DOHH2 (cell line): ENCODE results near the gene CEL.

ENCODE experiments used
- H3F3A ChIP-seq: fragments of 200-600 bp; sonication (generic), shearing (Covaris generic); 2 replicates; pipeline ENCODE4 v1.6.0; 2016; ENCODE audit warnings: antibody characterized with exemption, mild to moderate bottlenecking; ENCODE audit not compliant: control insufficient read depth, insufficient read depth
- H3K27ac ChIP-seq: fragments of 200-600 bp; sonication (generic); 2 replicates; pipeline ENCODE4 v1.5.1; 2014; ENCODE audit warnings: low read depth, mild to moderate bottlenecking, low read length, moderate library complexity
- H3K27me3 ChIP-seq: fragments of 200-600 bp; sonication (generic); 2 replicates; pipeline ENCODE4 v1.6.1; 2014; ENCODE audit warnings: mild to moderate bottlenecking, low read length, mixed read lengths; ENCODE audit not compliant: control insufficient read depth
- H3K36me3 ChIP-seq: fragments of 200-600 bp; sonication (generic); 2 replicates; pipeline ENCODE4 v1.6.1; 2014; ENCODE audit warnings: mild to moderate bottlenecking, low read length, moderate library complexity, mixed read lengths; ENCODE audit not compliant: control insufficient read depth
- H3K4me1 ChIP-seq: fragments of 200-600 bp; sonication (generic); 2 replicates; pipeline ENCODE4 v1.6.1; 2014; ENCODE audit warnings: mild to moderate bottlenecking, low read length, mixed read lengths; ENCODE audit not compliant: control insufficient read depth
- H3K4me2 ChIP-seq: fragments of 200-600 bp; sonication (generic); 2 replicates; pipeline ENCODE4 v1.6.0; 2014; ENCODE audit warnings: mild to moderate bottlenecking, low read length, moderate library complexity
- H3K4me3 ChIP-seq: fragments of 200-600 bp; sonication (generic); 2 replicates; pipeline ENCODE4 v1.5.1; 2014; ENCODE audit warnings: mild to moderate bottlenecking, low read length, mixed read lengths
- H3K79me2 ChIP-seq: fragments of 200-600 bp; sonication (generic); 2 replicates; pipeline ENCODE4 v1.6.1; 2014; ENCODE audit warnings: mild to moderate bottlenecking, low read length, mixed read lengths; ENCODE audit not compliant: control insufficient read depth
- H3K9me2 ChIP-seq: fragments of 200-600 bp; sonication (generic); replicated peaks from 2 replicates; pipeline ENCODE4 v1.6.1; 2014; ENCODE audit warnings: mild to moderate bottlenecking, low read length, mixed read lengths; ENCODE audit not compliant: control insufficient read depth
- H3K9me3 ChIP-seq: fragments of 200-600 bp; sonication (generic); 2 replicates; pipeline ENCODE4 v1.6.1; 2014; ENCODE audit warnings: antibody characterized with exemption, low read length, mixed read lengths; ENCODE audit not compliant: control insufficient read depth, insufficient read depth
- H4K20me1 ChIP-seq: fragments of 200-600 bp; sonication (generic); 2 replicates; pipeline ENCODE4 v1.6.0; 2014; ENCODE audit warnings: low read depth, mild to moderate bottlenecking, antibody characterized with exemption, low read length, moderate library complexity; ENCODE audit not compliant: control insufficient read depth, insufficient read depth
- EZH2phosphoT487 ChIP-seq: fragments of 200-600 bp; sonication (generic); IDR thresholded peaks from 2 replicates; pipeline ENCODE4 v1.6.1; 2017; ENCODE audit warnings: borderline replicate concordance, mild to moderate bottlenecking, antibody characterized with exemption, low read length, moderate library complexity, mixed read lengths
- TF ChIP-seq, protein P1 (sequence below): fragments of 200-600 bp; sonication (generic); IDR thresholded peaks from one replicate; pipeline ENCODE4 v1.5.1; 2014; ENCODE audit warnings: antibody characterized with exemption, mild to moderate bottlenecking, low read depth, low read length; ENCODE audit not compliant: poor library complexity, severe bottlenecking

The CEL gene

DNA sequence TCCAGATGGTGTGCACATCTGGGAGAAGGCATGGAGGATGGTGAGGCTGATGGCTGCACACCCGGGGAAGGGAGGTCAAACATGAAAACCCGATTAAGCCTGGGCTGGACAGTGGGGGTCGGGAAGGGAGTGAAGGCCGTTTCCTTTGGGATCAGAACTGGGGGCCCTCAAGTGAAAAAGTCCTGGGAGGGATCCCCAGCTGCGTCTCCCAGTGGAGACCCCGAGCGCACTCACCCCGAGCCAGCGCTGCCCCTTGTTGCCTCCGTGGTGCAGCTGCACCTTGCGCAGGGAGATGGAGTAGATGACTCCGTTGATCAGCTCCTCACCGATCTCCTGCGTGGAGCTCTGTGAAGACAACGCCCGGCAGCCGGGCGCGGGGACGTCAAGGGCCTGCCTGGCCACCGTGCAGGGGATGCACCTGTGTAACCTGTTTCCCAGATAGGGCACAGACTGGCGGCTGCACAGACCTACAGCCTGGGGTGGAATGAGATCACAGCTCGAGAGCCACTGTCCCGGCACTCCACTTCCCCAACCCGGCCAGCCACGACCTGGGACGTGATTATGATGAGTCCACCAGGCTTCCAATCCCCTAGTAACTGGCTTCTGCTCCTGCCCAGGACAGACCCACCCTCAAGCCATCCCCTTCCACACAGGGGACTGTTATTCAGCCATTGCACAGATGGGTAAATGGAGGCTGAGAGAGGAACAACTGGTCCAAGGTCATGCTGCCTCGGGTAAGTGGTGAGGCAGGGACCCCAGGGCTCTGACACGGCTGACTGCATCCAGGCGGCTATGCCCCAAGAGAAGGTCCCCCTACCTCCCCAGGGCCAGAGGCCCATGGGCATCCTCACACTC is 50.3 kb downstream of the CEL start:
- no peaks in the 10 kb centered on the region for H3K9me2 ChIP-seq
- H3K36me3 ChIP-seq = peaks cover 32% of the 10 kb centered on the region
- H3K79me2 ChIP-seq = peaks cover 17% of the 10 kb centered on the region
- H3K27me3 ChIP-seq = no peaks in the 10 kb centered on the region
- no peaks in the 10 kb centered on the region for H3K9me3 ChIP-seq
- H3K27ac ChIP-seq = no peak overlapping the region
- H4K20me1 ChIP-seq = 0 out of 2 replicates have a peak, but pooled peaks cover 6% of the 10 kb centered on the region
- H3F3A ChIP-seq = no peaks in the 10 kb centered on the region
- no peak overlapping the region for H3K4me2 ChIP-seq
- no peak for TF ChIP-seq EZH2phosphoT487
- TF ChIP-seq, protein P1, sequence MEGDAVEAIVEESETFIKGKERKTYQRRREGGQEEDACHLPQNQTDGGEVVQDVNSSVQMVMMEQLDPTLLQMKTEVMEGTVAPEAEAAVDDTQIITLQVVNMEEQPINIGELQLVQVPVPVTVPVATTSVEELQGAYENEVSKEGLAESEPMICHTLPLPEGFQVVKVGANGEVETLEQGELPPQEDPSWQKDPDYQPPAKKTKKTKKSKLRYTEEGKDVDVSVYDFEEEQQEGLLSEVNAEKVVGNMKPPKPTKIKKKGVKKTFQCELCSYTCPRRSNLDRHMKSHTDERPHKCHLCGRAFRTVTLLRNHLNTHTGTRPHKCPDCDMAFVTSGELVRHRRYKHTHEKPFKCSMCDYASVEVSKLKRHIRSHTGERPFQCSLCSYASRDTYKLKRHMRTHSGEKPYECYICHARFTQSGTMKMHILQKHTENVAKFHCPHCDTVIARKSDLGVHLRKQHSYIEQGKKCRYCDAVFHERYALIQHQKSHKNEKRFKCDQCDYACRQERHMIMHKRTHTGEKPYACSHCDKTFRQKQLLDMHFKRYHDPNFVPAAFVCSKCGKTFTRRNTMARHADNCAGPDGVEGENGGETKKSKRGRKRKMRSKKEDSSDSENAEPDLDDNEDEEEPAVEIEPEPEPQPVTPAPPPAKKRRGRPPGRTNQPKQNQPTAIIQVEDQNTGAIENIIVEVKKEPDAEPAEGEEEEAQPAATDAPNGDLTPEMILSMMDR = no peak
- no peak overlapping the region for H3K4me3 ChIP-seq
- peaks cover 19% of the 10 kb centered on the region for H3K4me1 ChIP-seq

DNA sequence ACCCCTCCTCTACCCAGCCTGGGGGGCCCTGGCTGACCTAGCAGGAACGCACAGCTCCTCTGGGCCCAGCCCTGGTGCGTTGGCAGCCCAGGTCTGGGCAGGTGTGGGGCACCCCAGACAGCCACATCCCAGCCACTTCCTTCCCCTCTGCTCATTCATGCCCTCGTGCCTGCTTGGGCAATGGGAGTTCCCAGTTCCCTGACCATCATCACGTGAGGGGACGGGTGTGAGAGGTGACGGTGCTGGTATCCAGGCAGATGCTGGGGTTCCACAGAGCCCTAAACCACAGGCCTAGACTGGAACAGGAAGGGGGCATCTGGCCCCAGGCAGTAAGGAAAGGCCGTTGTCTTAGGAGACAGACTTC is 50.9 kb downstream of the CEL start:
- TF ChIP-seq EZH2phosphoT487 = no peak
- TF ChIP-seq, protein P1 = no peak
- H3K36me3 ChIP-seq = peaks cover 26% of the 10 kb centered on the region
- no peaks in the 10 kb centered on the region for H3K9me2 ChIP-seq
- H3K4me2 ChIP-seq = no peak overlapping the region
- H3K4me3 ChIP-seq = no peak overlapping the region
- H3F3A ChIP-seq = no peaks in the 10 kb centered on the region
- H3K27me3 ChIP-seq = no peaks in the 10 kb centered on the region
- 0 out of 2 replicates have a peak, but pooled peaks cover 6% of the 10 kb centered on the region for H4K20me1 ChIP-seq
- no peaks in the 10 kb centered on the region for H3K9me3 ChIP-seq
- H3K27ac ChIP-seq = no peak overlapping the region
- peaks cover 19% of the 10 kb centered on the region for H3K4me1 ChIP-seq
- H3K79me2 ChIP-seq = peaks cover 21% of the 10 kb centered on the region

DNA sequence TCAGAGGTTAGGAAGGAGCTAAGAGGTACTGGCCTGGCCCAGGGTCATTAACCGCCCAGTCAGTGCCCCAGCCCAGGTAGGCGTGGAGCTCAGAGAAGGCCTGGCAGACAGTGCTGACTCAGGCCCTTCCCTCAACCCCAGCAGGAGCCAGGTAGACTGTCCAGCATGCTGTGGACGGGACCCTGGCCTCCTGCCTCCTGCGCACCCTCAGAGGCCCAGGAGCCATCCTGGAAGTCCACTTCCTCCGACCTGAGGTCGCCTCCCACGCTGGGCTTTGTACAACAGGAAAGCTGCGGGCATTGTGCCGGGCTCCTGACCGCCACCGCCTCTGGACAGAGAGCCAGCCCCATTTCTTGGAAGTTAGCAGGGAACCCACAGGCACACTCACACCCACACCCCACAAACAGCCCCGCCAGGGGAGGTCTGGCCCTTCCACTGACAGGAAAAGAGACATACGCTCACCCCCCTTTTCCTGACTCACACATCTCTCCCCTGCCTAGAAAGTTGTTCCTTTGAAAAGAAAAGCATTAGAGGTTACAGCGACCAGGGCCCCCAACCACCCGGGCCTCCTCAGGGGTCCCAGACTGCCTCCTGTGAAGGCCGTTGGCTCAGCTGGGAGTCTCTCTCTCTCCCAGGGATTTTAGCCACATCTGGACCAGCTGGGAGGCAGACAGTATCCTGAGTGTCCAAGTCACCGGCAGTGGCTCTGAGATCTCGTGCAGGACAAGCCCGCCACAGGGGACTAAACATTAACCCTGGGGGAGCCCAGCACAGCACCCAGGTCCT is 51.6 kb downstream of the CEL start:
- Histone ChIP-seq H3K4me1 (peaks cover 19% of the 10 kb centered on the region), H3K9me2 (no peaks in the 10 kb centered on the region), H3F3A (no peaks in the 10 kb centered on the region), H3K4me3 (no peak overlapping the region), H3K36me3 (peaks cover 19% of the 10 kb centered on the region; the same call in 1 of the 2 replicates), H3K9me3 (no peaks in the 10 kb centered on the region), H3K4me2 (no peak overlapping the region), H3K27ac (no peak overlapping the region), H3K27me3 (no peaks in the 10 kb centered on the region), H4K20me1 (0 out of 2 replicates have a peak, but pooled peaks cover 6% of the 10 kb centered on the region), H3K79me2 (peaks cover 25% of the 10 kb centered on the region)
- TF ChIP-seq, protein P1 = no peak
- TF ChIP-seq EZH2phosphoT487 = no peak
